ENCODE results near the gene G6PC3. TPM values are rescaled to one million over a fixed set of nuclear protein-coding genes. Genes with fewer than 3 reads are reported as not detected.

Gene G6PC3
- total RNA-seq, 2 experiments from 2014 or later: 19.3 to 19.7 TPM

GRCh38 chr17:44063704-44064639 lies 6.6 kb upstream of the G6PC3 start:
- CTCF ChIA-PET: interaction anchor here (1.0 to 1.2 kb wide), 2 partner anchors 10 to 23 kb away, joined by 3 to 5 read pairs; no protein-coding TSS in a partner anchor
- DNase-seq (no peak), ATAC-seq (no peak)
- peak overlapping the region; percentile 23 for H3K4me3 Mint-ChIP-seq
- no peaks in the 10 kb centered on the region for H3K9me3 Mint-ChIP-seq (ENCODE audit: insufficient read depth)
- H3K27ac Mint-ChIP-seq: peak overlapping the region; percentile 19
- POLR2A ChIA-PET: no interaction called here
- H3K36me3 Mint-ChIP-seq (ENCODE audit: low read depth): peaks cover 44% of the 10 kb centered on the region
- H3K27me3 Mint-ChIP-seq (ENCODE audit: low read depth): no peaks in the 10 kb centered on the region
- peaks cover 48% of the 10 kb centered on the region for H3K4me1 Mint-ChIP-seq (ENCODE audit: low read depth)

- Mint-ChIP-seq H3K36me3 (ENCODE audit: low read depth) (peaks cover 29% of the 10 kb centered on the region), H3K27ac (peak overlapping the region; percentile 93), H3K4me1 (ENCODE audit: low read depth) (peaks cover 42% of the 10 kb centered on the region), H3K4me3 (peak overlapping the region; percentile 86), H3K9me3 (ENCODE audit: insufficient read depth) (no peaks in the 10 kb centered on the region), H3K27me3 (ENCODE audit: low read depth) (no peaks in the 10 kb centered on the region)
- CTCF ChIA-PET: interaction anchor here (1.3 to 1.9 kb wide), 4 partner anchors 25 to 103 kb away, joined by 4 to 6 read pairs (median 4); partner anchors contain the start of gene HDAC5
- POLR2A ChIA-PET: interaction anchor here (0.8 to 2.1 kb wide), 5 partner anchors 9 to 750 kb away, joined by 3 to 7 read pairs (median 4); partner anchors contain the start of gene HDAC5
- ATAC-seq (no peak), DNase-seq (peak; percentile 33)
Measured at GRCh38 chr17:44065668-44066203, 4.8 kb upstream of the G6PC3 start.

GRCh38 chr17:44066204-44066930 lies 4.2 kb upstream of the G6PC3 start, which contains the start of gene LSM12:
Gene LSM12 (minus strand): TSS chr17:44066671. CDS start chr17:44066587, 84 bp downstream.
- Mint-ChIP-seq H3K4me3 (peak within 1 kb of the TSS; percentile 86), H3K27me3 (ENCODE audit: low read depth) (no peaks in the 10 kb centered on the region), H3K9me3 (ENCODE audit: insufficient read depth) (no peaks in the 10 kb centered on the region), H3K36me3 (ENCODE audit: low read depth) (peaks cover 26% of the 10 kb centered on the region), H3K4me1 (ENCODE audit: low read depth) (peaks cover 43% of the 10 kb centered on the region), H3K27ac (peak within 1 kb of the TSS; percentile 93)
- POLR2A ChIA-PET: interaction anchor here (0.7 to 2.1 kb wide), 7 partner anchors 8 to 750 kb away, joined by 3 to 7 read pairs (median 3); partner anchors contain the start of gene HDAC5
- CTCF ChIA-PET: interaction anchor here (1.3 to 1.9 kb wide), 4 partner anchors 25 to 102 kb away, joined by 4 to 6 read pairs (median 4); partner anchors contain the start of gene HDAC5
- ATAC-seq: peak; percentile 73
- DNase-seq: peak; percentile 91

GRCh38 chr17:44067545-44067940 lies 3.0 kb upstream of the G6PC3 start:
- ChIA-PET POLR2A (interaction anchor here (2.1 kb wide), 1 partner anchor 23 kb away, joined by 7 read pairs; no protein-coding TSS in a partner anchor), CTCF (no interaction called here)
- Mint-ChIP-seq H3K4me1 (ENCODE audit: low read depth) (peaks cover 49% of the 10 kb centered on the region), H3K9me3 (ENCODE audit: insufficient read depth) (no peaks in the 10 kb centered on the region), H3K27ac (peak overlapping the region; percentile 93), H3K4me3 (peak overlapping the region; percentile 86), H3K27me3 (ENCODE audit: low read depth) (no peaks in the 10 kb centered on the region), H3K36me3 (ENCODE audit: low read depth) (peaks cover 18% of the 10 kb centered on the region)
- ATAC-seq (no peak), DNase-seq (no peak)

- H3K4me1 Mint-ChIP-seq (ENCODE audit: low read depth): peaks cover 44% of the 10 kb centered on the region
- H3K27ac Mint-ChIP-seq: peak overlapping the region; percentile 96
- peak overlapping the region; percentile 91 for H3K4me3 Mint-ChIP-seq
- DNase-seq (no peak), ATAC-seq (no peak)
- ChIA-PET CTCF (no interaction called here), POLR2A (no interaction called here)
- H3K36me3 Mint-ChIP-seq (ENCODE audit: low read depth): peaks cover 5% of the 10 kb centered on the region
- no peaks in the 10 kb centered on the region for H3K27me3 Mint-ChIP-seq (ENCODE audit: low read depth)
- no peaks in the 10 kb centered on the region for H3K9me3 Mint-ChIP-seq (ENCODE audit: insufficient read depth)
Measured at GRCh38 chr17:44069974-44070454, 521 bp upstream of the G6PC3 start.

- H3K4me3 Mint-ChIP-seq: peak overlapping the region; percentile 91
- no peaks in the 10 kb centered on the region for H3K9me3 Mint-ChIP-seq (ENCODE audit: insufficient read depth)
- ChIA-PET CTCF (no interaction called here), POLR2A (interaction anchor here (0.7 to 1.0 kb wide), 4 partner anchors 9 to 63 kb away, joined by 3 to 4 read pairs (median 3); no protein-coding TSS in a partner anchor)
- H3K27ac Mint-ChIP-seq: peak overlapping the region; percentile 96
- DNase-seq (no peak), ATAC-seq (no peak)
- H3K27me3 Mint-ChIP-seq (ENCODE audit: low read depth): no peaks in the 10 kb centered on the region
- peaks cover 10% of the 10 kb centered on the region for H3K36me3 Mint-ChIP-seq (ENCODE audit: low read depth)
- peaks cover 38% of the 10 kb centered on the region for H3K4me1 Mint-ChIP-seq (ENCODE audit: low read depth)
Measured at GRCh38 chr17:44071198-44071520, 624 bp downstream of the G6PC3 start.

GRCh38 chr17:44071772-44072171 lies 1.2 kb downstream of the G6PC3 start:
- peak overlapping the region; percentile 76 for H3K27ac Mint-ChIP-seq
- peaks cover 35% of the 10 kb centered on the region for H3K4me1 Mint-ChIP-seq (ENCODE audit: low read depth)
- ATAC-seq: no peak
- no peaks in the 10 kb centered on the region for H3K27me3 Mint-ChIP-seq (ENCODE audit: low read depth)
- DNase-seq: no peak
- H3K36me3 Mint-ChIP-seq (ENCODE audit: low read depth): peaks cover 13% of the 10 kb centered on the region
- ChIA-PET POLR2A (interaction anchor here (0.7 to 1.0 kb wide), 2 partner anchors 35 to 60 kb away, joined by 3 to 4 read pairs; no protein-coding TSS in a partner anchor), CTCF (interaction anchor here (0.6 kb wide), 1 partner anchor 44 kb away, joined by 3 read pairs; no protein-coding TSS in a partner anchor)
- no peaks in the 10 kb centered on the region for H3K9me3 Mint-ChIP-seq (ENCODE audit: insufficient read depth)
- peak overlapping the region; percentile 91 for H3K4me3 Mint-ChIP-seq

GRCh38 chr17:44074231-44074910 lies 3.8 kb downstream of the G6PC3 start:
- DNase-seq (no peak), ATAC-seq (no peak)
- Mint-ChIP-seq H3K27me3 (ENCODE audit: low read depth) (no peaks in the 10 kb centered on the region), H3K27ac (no peak overlapping the region), H3K4me3 (no peak overlapping the region), H3K9me3 (ENCODE audit: insufficient read depth) (no peaks in the 10 kb centered on the region), H3K4me1 (ENCODE audit: low read depth) (peaks cover 28% of the 10 kb centered on the region), H3K36me3 (ENCODE audit: low read depth) (peaks cover 13% of the 10 kb centered on the region)
- POLR2A ChIA-PET: interaction anchor here (0.9 kb wide), 1 partner anchor 8 kb away, joined by 3 read pairs; no protein-coding TSS in a partner anchor
- CTCF ChIA-PET: interaction anchor here (1.0 to 3.2 kb wide), 3 partner anchors 10 to 130 kb away, joined by 3 to 13 read pairs (median 5); no protein-coding TSS in a partner anchor

GRCh38 chr17:44074911-44075285 lies 4.4 kb downstream of the G6PC3 start:
- DNase-seq: no peak
- POLR2A ChIA-PET: interaction anchor here (0.5 to 0.9 kb wide), 2 partner anchors 9 to 1132 kb away, joined by 3 read pairs; no protein-coding TSS in a partner anchor
- no peak overlapping the region for H3K27ac Mint-ChIP-seq
- CTCF ChIA-PET: interaction anchor here (1.0 to 3.2 kb wide), 3 partner anchors 9 to 131 kb away, joined by 3 to 13 read pairs (median 5); no protein-coding TSS in a partner anchor
- ATAC-seq: no peak
- peaks cover 26% of the 10 kb centered on the region for H3K4me1 Mint-ChIP-seq (ENCODE audit: low read depth)
- no peak overlapping the region for H3K4me3 Mint-ChIP-seq
- H3K36me3 Mint-ChIP-seq (ENCODE audit: low read depth): peaks cover 13% of the 10 kb centered on the region
- no peaks in the 10 kb centered on the region for H3K27me3 Mint-ChIP-seq (ENCODE audit: low read depth)
- H3K9me3 Mint-ChIP-seq (ENCODE audit: insufficient read depth): no peaks in the 10 kb centered on the region

- DNase-seq: no peak
- Mint-ChIP-seq H3K9me3 (ENCODE audit: insufficient read depth) (no peaks in the 10 kb centered on the region), H3K4me3 (no peak overlapping the region), H3K27me3 (ENCODE audit: low read depth) (no peaks in the 10 kb centered on the region), H3K36me3 (ENCODE audit: low read depth) (peaks cover 13% of the 10 kb centered on the region), H3K27ac (no peak overlapping the region), H3K4me1 (ENCODE audit: low read depth) (peaks cover 19% of the 10 kb centered on the region)
- ChIA-PET CTCF (interaction anchor here (3.2 kb wide), 1 partner anchor 8 kb away, joined by 13 read pairs; no protein-coding TSS in a partner anchor), POLR2A (interaction anchor here (0.5 kb wide), 1 partner anchor 1133 kb away, joined by 3 read pairs; no protein-coding TSS in a partner anchor)
- no peak for ATAC-seq
Measured at GRCh38 chr17:44075598-44076293, 5.2 kb downstream of the G6PC3 start.

Measured in activated CD8-positive, alpha-beta T cell treated with anti-CD3 and anti-CD28 coated beads, Interleukin-2, amount 10 ng/mL, durations not matched to agents 7 days and 5 days (primary cell).